ENCODE data around the gene ACTG2.

DNA sequence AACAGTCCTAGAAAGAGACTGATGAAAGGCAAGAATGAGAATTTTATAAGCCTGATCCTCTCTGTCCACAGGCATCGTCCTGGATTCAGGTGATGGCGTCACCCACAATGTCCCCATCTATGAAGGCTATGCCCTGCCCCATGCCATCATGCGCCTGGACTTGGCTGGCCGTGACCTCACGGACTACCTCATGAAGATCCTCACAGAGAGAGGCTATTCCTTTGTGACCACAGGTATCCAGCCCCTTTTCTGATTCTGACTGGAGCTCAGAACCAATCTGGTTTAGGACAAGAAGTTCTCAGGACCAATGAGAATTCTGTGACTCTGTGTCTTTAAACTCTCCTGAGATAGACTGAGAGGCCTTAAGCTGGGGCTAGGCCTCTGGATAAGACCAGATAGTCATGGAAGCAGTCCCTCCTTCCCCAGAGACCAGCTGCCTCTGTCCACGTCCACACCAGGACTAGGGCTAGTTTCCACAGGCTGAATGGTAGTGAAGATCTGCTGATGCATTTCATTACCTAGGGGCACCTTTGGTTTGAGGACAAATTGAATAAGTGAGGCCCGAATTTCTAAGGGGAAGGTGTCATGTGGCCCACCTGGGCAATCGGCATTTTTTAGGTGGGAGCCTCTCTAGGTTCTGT is 20.7 kb downstream of the ACTG2 start:
- TF ChIP-seq POLR2A (IDR thresholded peaks at IDR 0.05): no peak
- TF ChIP-seq, protein P1, sequence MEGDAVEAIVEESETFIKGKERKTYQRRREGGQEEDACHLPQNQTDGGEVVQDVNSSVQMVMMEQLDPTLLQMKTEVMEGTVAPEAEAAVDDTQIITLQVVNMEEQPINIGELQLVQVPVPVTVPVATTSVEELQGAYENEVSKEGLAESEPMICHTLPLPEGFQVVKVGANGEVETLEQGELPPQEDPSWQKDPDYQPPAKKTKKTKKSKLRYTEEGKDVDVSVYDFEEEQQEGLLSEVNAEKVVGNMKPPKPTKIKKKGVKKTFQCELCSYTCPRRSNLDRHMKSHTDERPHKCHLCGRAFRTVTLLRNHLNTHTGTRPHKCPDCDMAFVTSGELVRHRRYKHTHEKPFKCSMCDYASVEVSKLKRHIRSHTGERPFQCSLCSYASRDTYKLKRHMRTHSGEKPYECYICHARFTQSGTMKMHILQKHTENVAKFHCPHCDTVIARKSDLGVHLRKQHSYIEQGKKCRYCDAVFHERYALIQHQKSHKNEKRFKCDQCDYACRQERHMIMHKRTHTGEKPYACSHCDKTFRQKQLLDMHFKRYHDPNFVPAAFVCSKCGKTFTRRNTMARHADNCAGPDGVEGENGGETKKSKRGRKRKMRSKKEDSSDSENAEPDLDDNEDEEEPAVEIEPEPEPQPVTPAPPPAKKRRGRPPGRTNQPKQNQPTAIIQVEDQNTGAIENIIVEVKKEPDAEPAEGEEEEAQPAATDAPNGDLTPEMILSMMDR (IDR thresholded peaks at IDR 0.05): no peak

Measured in adrenal gland (tissue), 5 donors.